Endothelial cell of umbilical vein (primary cell): Measurements from ENCODE around the gene KRTAP12-3.

Experiments
- EZH2 ChIP-seq: IDR thresholded peaks from 2 replicates; pipeline ENCODE4 v1.6.1; 2012; ENCODE audit warnings: borderline replicate concordance, low read depth, mild to moderate bottlenecking, moderate library complexity, low read length, inconsistent platforms; ENCODE audit not compliant: severe bottlenecking
- POLR2A ChIP-seq: IDR thresholded peaks from 2 replicates; pipeline ENCODE4 v1.6.1; 2012; ENCODE audit warnings: low read depth, mild to moderate bottlenecking, control low read depth, low read length
- POLR2AphosphoS5 ChIP-seq: IDR thresholded peaks from 2 replicates; pipeline ENCODE4 v1.6.1; 2012; ENCODE audit warnings: low read depth, mild to moderate bottlenecking, control low read depth, low read length, moderate library complexity; ENCODE audit not compliant: insufficient read depth
- TF ChIP-seq, protein P1 (sequence below), 2 donors: IDR thresholded peaks; 1 replicate in 1 of 2; 2 replicates in 1 of 2; pipeline ENCODE4 v1.5.1; 2011; ENCODE audit warnings: low read length in 2 of 2, mild to moderate bottlenecking in 2 of 2, moderate library complexity in 2 of 2, control low read depth in 1 of 2, inconsistent platforms in 1 of 2, low read depth in 1 of 2; ENCODE audit not compliant: insufficient read depth in 1 of 2; ENCODE audit errors: extremely low read depth in 1 of 2

DNA sequence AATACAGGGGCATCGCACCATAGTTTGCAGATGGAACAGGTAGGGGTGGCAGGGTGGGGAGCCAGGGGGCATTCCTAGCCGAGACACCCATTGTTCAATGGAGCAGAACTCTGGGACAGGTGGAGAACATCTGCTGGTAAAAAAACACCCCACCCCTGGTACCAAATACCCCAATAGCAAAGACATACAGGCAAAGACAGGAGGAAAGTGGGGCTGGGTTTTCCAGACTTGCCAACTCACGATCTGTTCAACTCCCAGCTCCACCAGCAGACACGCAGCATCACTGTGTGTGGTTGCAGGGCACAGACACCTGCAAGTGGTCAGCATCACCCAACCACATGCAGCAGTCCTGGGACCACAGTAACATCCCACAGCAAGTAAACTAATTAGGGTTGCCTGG, 46.2 kb upstream of the KRTAP12-3 start:
- no peak for TF ChIP-seq POLR2A
- TF ChIP-seq, protein P1, sequence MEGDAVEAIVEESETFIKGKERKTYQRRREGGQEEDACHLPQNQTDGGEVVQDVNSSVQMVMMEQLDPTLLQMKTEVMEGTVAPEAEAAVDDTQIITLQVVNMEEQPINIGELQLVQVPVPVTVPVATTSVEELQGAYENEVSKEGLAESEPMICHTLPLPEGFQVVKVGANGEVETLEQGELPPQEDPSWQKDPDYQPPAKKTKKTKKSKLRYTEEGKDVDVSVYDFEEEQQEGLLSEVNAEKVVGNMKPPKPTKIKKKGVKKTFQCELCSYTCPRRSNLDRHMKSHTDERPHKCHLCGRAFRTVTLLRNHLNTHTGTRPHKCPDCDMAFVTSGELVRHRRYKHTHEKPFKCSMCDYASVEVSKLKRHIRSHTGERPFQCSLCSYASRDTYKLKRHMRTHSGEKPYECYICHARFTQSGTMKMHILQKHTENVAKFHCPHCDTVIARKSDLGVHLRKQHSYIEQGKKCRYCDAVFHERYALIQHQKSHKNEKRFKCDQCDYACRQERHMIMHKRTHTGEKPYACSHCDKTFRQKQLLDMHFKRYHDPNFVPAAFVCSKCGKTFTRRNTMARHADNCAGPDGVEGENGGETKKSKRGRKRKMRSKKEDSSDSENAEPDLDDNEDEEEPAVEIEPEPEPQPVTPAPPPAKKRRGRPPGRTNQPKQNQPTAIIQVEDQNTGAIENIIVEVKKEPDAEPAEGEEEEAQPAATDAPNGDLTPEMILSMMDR (IDR thresholded peaks at IDR 0.05; ENCODE audit: extremely low read depth in 1 of 2, insufficient read depth in 1 of 2, low read depth in 1 of 2, low read length in 2 of 2) = no peak
- TF ChIP-seq POLR2AphosphoS5 = no peak
- no peak for TF ChIP-seq EZH2
